ENCODE results near the gene LMNB1. TPM values are rescaled to one million over a fixed set of nuclear protein-coding genes. Genes with fewer than 3 reads are reported as not detected.
A peak's percentile ranks its signal among the peaks of the same experiment; 100 is the strongest.

LMNB1 gene
- total RNA-seq, 1 donor from 2014 or later, result 69.8 TPM

GRCh38 chr5:126871441-126871840, 94.5 kb downstream of the LMNB1 start:
- no peak for TF ChIP-seq CTCF (IDR thresholded peaks at IDR 0.05; ENCODE audit: unreplicated experiment)
- H3K27ac Mint-ChIP-seq (ENCODE audit: unreplicated experiment), result no peak overlapping the region
- H3K36me3 Mint-ChIP-seq (ENCODE audit: low read depth, unreplicated experiment), result peaks cover 31% of the 10 kb centered on the region
- H3K4me1 Mint-ChIP-seq (ENCODE audit: unreplicated experiment), result peaks cover 35% of the 10 kb centered on the region
- no peak for DNase-seq (ENCODE audit: low spot score)
- no peaks in the 10 kb centered on the region for H3K9me3 Mint-ChIP-seq (ENCODE audit: unreplicated experiment)
- no peaks in the 10 kb centered on the region for H3K27me3 Mint-ChIP-seq (ENCODE audit: unreplicated experiment)
- H3K4me3 Mint-ChIP-seq (ENCODE audit: unreplicated experiment), result no peak overlapping the region

GRCh38 chr5:126872561-126873354, 95.8 kb downstream of the LMNB1 start:
- TF ChIP-seq CTCF (IDR thresholded peaks at IDR 0.05; ENCODE audit: unreplicated experiment), result no peak
- no peaks in the 10 kb centered on the region for H3K9me3 Mint-ChIP-seq (ENCODE audit: unreplicated experiment)
- DNase-seq (ENCODE audit: low spot score), result no peak
- H3K4me1 Mint-ChIP-seq (ENCODE audit: unreplicated experiment), result peaks cover 40% of the 10 kb centered on the region
- peaks cover 33% of the 10 kb centered on the region for H3K36me3 Mint-ChIP-seq (ENCODE audit: low read depth, unreplicated experiment)
- peak overlapping the region; percentile 1 for H3K4me3 Mint-ChIP-seq (ENCODE audit: unreplicated experiment)
- H3K27me3 Mint-ChIP-seq (ENCODE audit: unreplicated experiment), result no peaks in the 10 kb centered on the region
- no peak overlapping the region for H3K27ac Mint-ChIP-seq (ENCODE audit: unreplicated experiment)

GRCh38 chr5:126875303-126875785, 98.4 kb downstream of the LMNB1 start:
- no peak overlapping the region for H3K27ac Mint-ChIP-seq (ENCODE audit: unreplicated experiment)
- peak overlapping the region; percentile 49 for H3K4me3 Mint-ChIP-seq (ENCODE audit: unreplicated experiment)
- H3K4me1 Mint-ChIP-seq (ENCODE audit: unreplicated experiment), result peaks cover 34% of the 10 kb centered on the region
- H3K9me3 Mint-ChIP-seq (ENCODE audit: unreplicated experiment), result no peaks in the 10 kb centered on the region
- no peak for TF ChIP-seq CTCF (IDR thresholded peaks at IDR 0.05; ENCODE audit: unreplicated experiment)
- H3K27me3 Mint-ChIP-seq (ENCODE audit: unreplicated experiment), result no peaks in the 10 kb centered on the region
- DNase-seq (ENCODE audit: low spot score), result no peak
- H3K36me3 Mint-ChIP-seq (ENCODE audit: low read depth, unreplicated experiment), result peaks cover 37% of the 10 kb centered on the region

GRCh38 chr5:126877602-126878001, 100.7 kb downstream of the LMNB1 start:
- H3K4me3 Mint-ChIP-seq (ENCODE audit: unreplicated experiment), result peak overlapping the region; percentile 33
- peaks cover 24% of the 10 kb centered on the region for H3K36me3 Mint-ChIP-seq (ENCODE audit: low read depth, unreplicated experiment)
- H3K27ac Mint-ChIP-seq (ENCODE audit: unreplicated experiment), result peak overlapping the region; percentile 88
- H3K9me3 Mint-ChIP-seq (ENCODE audit: unreplicated experiment), result no peaks in the 10 kb centered on the region
- peaks cover 34% of the 10 kb centered on the region for H3K4me1 Mint-ChIP-seq (ENCODE audit: unreplicated experiment)
- DNase-seq (ENCODE audit: low spot score), result no peak
- TF ChIP-seq CTCF (IDR thresholded peaks at IDR 0.05; ENCODE audit: unreplicated experiment), result no peak
- no peaks in the 10 kb centered on the region for H3K27me3 Mint-ChIP-seq (ENCODE audit: unreplicated experiment)

GRCh38 chr5:126878085-126878484, 101.1 kb downstream of the LMNB1 start:
- Mint-ChIP-seq H3K4me1 (ENCODE audit: unreplicated experiment) (peaks cover 34% of the 10 kb centered on the region), H3K4me3 (ENCODE audit: unreplicated experiment) (peak overlapping the region; percentile 33), H3K9me3 (ENCODE audit: unreplicated experiment) (no peaks in the 10 kb centered on the region), H3K27ac (ENCODE audit: unreplicated experiment) (no peak overlapping the region), H3K36me3 (ENCODE audit: low read depth, unreplicated experiment) (peaks cover 24% of the 10 kb centered on the region), H3K27me3 (ENCODE audit: unreplicated experiment) (no peaks in the 10 kb centered on the region)
- DNase-seq (ENCODE audit: low spot score), result no peak
- no peak for TF ChIP-seq CTCF (IDR thresholded peaks at IDR 0.05; ENCODE audit: unreplicated experiment)

Measured in endothelial cell (in vitro differentiated cells).